ENCODE results near the gene ELK1. TPM values are rescaled to one million over a fixed set of nuclear protein-coding genes. Genes with fewer than 3 reads are reported as not detected.

The ELK1 gene
- total RNA-seq, 1 experiment from 2014 or later = 27.8 TPM

DNA sequence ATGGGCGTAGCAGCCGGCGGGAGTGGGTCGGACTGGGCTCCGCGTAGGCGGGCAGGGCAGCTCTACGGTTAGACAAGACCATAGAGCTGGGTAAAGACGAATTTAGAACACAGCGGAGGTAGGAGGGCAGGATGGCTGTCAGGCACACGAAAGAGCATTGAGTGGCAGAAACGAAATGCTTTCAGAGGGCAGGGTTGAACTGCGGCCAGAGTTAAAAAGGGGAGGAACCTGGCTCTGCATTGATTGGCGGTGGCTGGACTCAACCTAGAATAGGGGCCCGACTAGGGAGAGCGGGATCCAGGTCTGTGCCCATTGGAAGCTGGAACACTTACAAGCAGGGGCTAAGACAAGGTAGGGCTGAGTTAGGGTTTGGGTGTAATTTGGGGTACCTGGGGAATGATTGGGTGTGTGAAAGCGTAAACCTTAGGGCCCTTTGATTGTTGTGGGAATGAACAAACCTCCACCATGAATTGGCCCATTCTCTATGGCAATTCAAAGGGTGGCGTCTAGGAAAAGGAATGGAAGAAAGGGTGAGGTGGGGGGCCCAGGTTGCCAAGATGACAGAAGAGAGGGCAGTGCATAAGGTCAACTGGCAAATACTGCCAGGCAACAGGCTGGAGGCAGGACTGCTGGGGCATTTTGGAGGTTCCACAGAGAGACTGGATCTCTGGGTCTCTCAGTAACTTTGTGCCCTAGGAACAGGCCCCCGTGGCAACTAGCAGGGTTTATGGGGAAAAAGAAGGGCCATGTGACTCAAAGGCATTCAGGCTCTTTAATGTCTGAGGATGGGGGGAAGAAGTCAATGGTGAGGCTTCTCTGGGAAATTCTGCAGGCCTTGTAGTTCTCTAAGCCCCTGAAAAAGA is 911 bp upstream of the ELK1 start:
- Histone ChIP-seq H3K4me2 (ENCODE audit: low read depth, low read length, poor library complexity, severe bottlenecking) (peak overlapping the region; percentile 77), H3K79me2 (ENCODE audit: low read length) (peaks cover 29% of the 10 kb centered on the region), H3K27ac (ENCODE audit: low read length) (0 out of 2 replicates have a peak overlapping the region, but pooled peaks have one; percentile 17), H3K4me3 (ENCODE audit: low read length) (peak overlapping the region; percentile 66), H4K20me1 (ENCODE audit: insufficient read depth, low read depth, low read length) (no peaks in the 10 kb centered on the region), H3K36me3 (ENCODE audit: insufficient read depth, low read length) (peaks cover 4% of the 10 kb centered on the region; the same call in 1 of the 2 replicates), H3K27me3 (ENCODE audit: low read length) (no peaks in the 10 kb centered on the region), H3K9me2 (replicated peaks; ENCODE audit: insufficient read depth, low read length) (no peaks in the 10 kb centered on the region), H3K9me3 (ENCODE audit: low read length) (no peaks in the 10 kb centered on the region), H3K4me1 (ENCODE audit: low read length) (peaks cover 25% of the 10 kb centered on the region), H3K9ac (ENCODE audit: low read length) (peak overlapping the region; percentile 68), H2AFZ (ENCODE audit: low read length) (no peak overlapping the region)
- DNase-seq = no peak

GRCh38 chrX:47649781-47650163 is 591 bp downstream of the ELK1 start:
- H3K4me2 ChIP-seq (ENCODE audit: low read depth, low read length, poor library complexity, severe bottlenecking) = peak overlapping the region; percentile 78
- no peaks in the 10 kb centered on the region for H3K9me2 ChIP-seq (replicated peaks; ENCODE audit: insufficient read depth, low read length)
- H3K4me1 ChIP-seq (ENCODE audit: low read length) = peaks cover 25% of the 10 kb centered on the region
- no peaks in the 10 kb centered on the region for H3K9me3 ChIP-seq (ENCODE audit: low read length)
- peaks cover 4% of the 10 kb centered on the region; the same call in 1 of the 2 replicates for H3K36me3 ChIP-seq (ENCODE audit: insufficient read depth, low read length)
- H4K20me1 ChIP-seq (ENCODE audit: insufficient read depth, low read depth, low read length) = no peaks in the 10 kb centered on the region
- H3K79me2 ChIP-seq (ENCODE audit: low read length) = peaks cover 33% of the 10 kb centered on the region
- H3K27ac ChIP-seq (ENCODE audit: low read length) = no peak overlapping the region
- H3K27me3 ChIP-seq (ENCODE audit: low read length) = no peaks in the 10 kb centered on the region
- no peak overlapping the region for H2AFZ ChIP-seq (ENCODE audit: low read length)
- H3K4me3 ChIP-seq (ENCODE audit: low read length) = peak overlapping the region; percentile 73
- H3K9ac ChIP-seq (ENCODE audit: low read length) = peak overlapping the region; percentile 74
- no peak for DNase-seq

- Histone ChIP-seq H3K9me2 (replicated peaks; ENCODE audit: insufficient read depth, low read length) (no peaks in the 10 kb centered on the region), H2AFZ (ENCODE audit: low read length) (no peak overlapping the region), H3K9me3 (ENCODE audit: low read length) (no peaks in the 10 kb centered on the region), H4K20me1 (ENCODE audit: insufficient read depth, low read depth, low read length) (no peaks in the 10 kb centered on the region), H3K9ac (ENCODE audit: low read length) (peak overlapping the region; percentile 74), H3K79me2 (ENCODE audit: low read length) (peaks cover 33% of the 10 kb centered on the region), H3K27me3 (ENCODE audit: low read length) (no peaks in the 10 kb centered on the region), H3K4me3 (ENCODE audit: low read length) (peak overlapping the region; percentile 69), H3K4me1 (ENCODE audit: low read length) (peaks cover 25% of the 10 kb centered on the region), H3K36me3 (ENCODE audit: insufficient read depth, low read length) (peaks cover 4% of the 10 kb centered on the region; the same call in 1 of the 2 replicates), H3K27ac (ENCODE audit: low read length) (no peak overlapping the region), H3K4me2 (ENCODE audit: low read depth, low read length, poor library complexity, severe bottlenecking) (peak overlapping the region; percentile 78)
- no peak for DNase-seq
Measured at GRCh38 chrX:47649271-47649670, 1.1 kb downstream of the ELK1 start.

DNA sequence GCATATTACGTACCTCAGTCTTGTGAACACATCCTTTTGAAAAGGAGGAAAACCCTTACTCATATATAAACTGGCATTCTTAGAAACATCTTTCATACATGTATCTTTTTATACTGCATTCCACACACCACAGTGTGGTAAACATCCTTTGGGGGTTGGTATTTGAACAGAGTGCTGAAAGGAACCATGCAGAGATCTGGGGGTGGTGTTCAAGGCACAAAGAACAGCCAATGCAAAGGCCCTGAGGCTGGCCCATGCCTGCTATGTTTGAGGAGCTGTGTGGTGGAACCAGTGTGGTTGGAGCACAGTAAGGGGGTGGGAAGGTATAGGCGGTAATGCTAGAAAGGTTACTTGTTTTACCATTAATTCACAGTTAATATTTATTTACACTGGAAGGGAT is 2.0 kb downstream of the ELK1 start:
- Histone ChIP-seq H3K4me2 (ENCODE audit: low read depth, low read length, poor library complexity, severe bottlenecking) (peak overlapping the region; percentile 78), H3K9ac (ENCODE audit: low read length) (peak overlapping the region; percentile 74; the same call in 1 of the 2 replicates), H3K27ac (ENCODE audit: low read length) (no peak overlapping the region)

GRCh38 chrX:47646636-47647035 is 3.7 kb downstream of the ELK1 start:
- Histone ChIP-seq H3K79me2 (ENCODE audit: low read length) (peaks cover 48% of the 10 kb centered on the region), H3K9me3 (ENCODE audit: low read length) (no peaks in the 10 kb centered on the region), H3K4me1 (ENCODE audit: low read length) (peaks cover 19% of the 10 kb centered on the region), H2AFZ (ENCODE audit: low read length) (no peak overlapping the region), H3K4me2 (ENCODE audit: low read depth, low read length, poor library complexity, severe bottlenecking) (no peak overlapping the region), H3K36me3 (ENCODE audit: insufficient read depth, low read length) (peaks cover 5% of the 10 kb centered on the region; the same call in 1 of the 2 replicates), H3K9me2 (replicated peaks; ENCODE audit: insufficient read depth, low read length) (no peaks in the 10 kb centered on the region), H4K20me1 (ENCODE audit: insufficient read depth, low read depth, low read length) (0 out of 2 replicates have a peak, but pooled peaks cover 4% of the 10 kb centered on the region), H3K9ac (ENCODE audit: low read length) (no peak overlapping the region), H3K27ac (ENCODE audit: low read length) (no peak overlapping the region), H3K27me3 (ENCODE audit: low read length) (no peaks in the 10 kb centered on the region), H3K4me3 (ENCODE audit: low read length) (no peak overlapping the region)
- DNase-seq = no peak

More for the DNA sequence above, 2.0 kb downstream of the ELK1 start:
- H3K4me3 ChIP-seq (ENCODE audit: low read length) = peak overlapping the region; percentile 69; the same call in 1 of the 2 replicates
- no peaks in the 10 kb centered on the region for H3K27me3 ChIP-seq (ENCODE audit: low read length)
- no peaks in the 10 kb centered on the region for H3K9me3 ChIP-seq (ENCODE audit: low read length)
- H3K79me2 ChIP-seq (ENCODE audit: low read length) = peaks cover 42% of the 10 kb centered on the region
- peaks cover 25% of the 10 kb centered on the region for H3K4me1 ChIP-seq (ENCODE audit: low read length)
- no peak overlapping the region for H2AFZ ChIP-seq (ENCODE audit: low read length)
- DNase-seq = no peak
- H3K9me2 ChIP-seq (replicated peaks; ENCODE audit: insufficient read depth, low read length) = no peaks in the 10 kb centered on the region
- peaks cover 4% of the 10 kb centered on the region; the same call in 1 of the 2 replicates for H3K36me3 ChIP-seq (ENCODE audit: insufficient read depth, low read length)
- H4K20me1 ChIP-seq (ENCODE audit: insufficient read depth, low read depth, low read length) = 0 out of 2 replicates have a peak, but pooled peaks cover 4% of the 10 kb centered on the region

DNA sequence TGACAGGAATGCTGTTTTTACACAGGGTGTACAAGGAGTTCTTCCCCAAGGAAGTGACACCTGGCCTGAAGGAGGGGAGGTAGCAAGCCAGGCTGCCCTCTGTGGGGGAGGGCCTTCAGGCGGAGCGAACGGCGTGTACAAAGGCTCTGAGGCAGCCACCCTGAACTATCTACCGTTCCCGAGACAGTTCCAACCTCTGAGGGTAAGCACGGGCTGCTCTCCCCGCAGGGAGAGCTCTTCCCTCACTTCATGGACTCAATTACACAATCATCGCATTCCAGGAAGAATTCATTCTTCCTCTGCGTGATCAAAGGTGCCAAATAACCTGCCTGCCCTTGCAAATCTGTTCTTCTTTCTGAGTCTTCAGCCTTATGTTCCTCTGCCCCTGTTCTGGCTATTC is 4.8 kb downstream of the ELK1 start:
- Histone ChIP-seq H3K27ac (ENCODE audit: low read length) (no peak overlapping the region), H3K9ac (ENCODE audit: low read length) (no peak overlapping the region), H3K4me2 (ENCODE audit: low read depth, low read length, poor library complexity, severe bottlenecking) (no peak overlapping the region), H2AFZ (ENCODE audit: low read length) (no peak overlapping the region), H3K36me3 (ENCODE audit: insufficient read depth, low read length) (peaks cover 10% of the 10 kb centered on the region; the same call in 1 of the 2 replicates), H3K9me3 (ENCODE audit: low read length) (no peaks in the 10 kb centered on the region), H3K4me3 (ENCODE audit: low read length) (no peak overlapping the region), H3K79me2 (ENCODE audit: low read length) (peaks cover 48% of the 10 kb centered on the region), H3K27me3 (ENCODE audit: low read length) (no peaks in the 10 kb centered on the region), H3K4me1 (ENCODE audit: low read length) (peaks cover 12% of the 10 kb centered on the region), H4K20me1 (ENCODE audit: insufficient read depth, low read depth, low read length) (0 out of 2 replicates have a peak, but pooled peaks cover 4% of the 10 kb centered on the region), H3K9me2 (replicated peaks; ENCODE audit: insufficient read depth, low read length) (no peaks in the 10 kb centered on the region)
- no peak for DNase-seq

GRCh38 chrX:47644557-47645091 is 5.7 kb downstream of the ELK1 start:
- DNase-seq = peak; percentile 81
- no peak overlapping the region for H3K4me3 ChIP-seq (ENCODE audit: low read length)
- 0 out of 2 replicates have a peak, but pooled peaks cover 4% of the 10 kb centered on the region for H4K20me1 ChIP-seq (ENCODE audit: insufficient read depth, low read depth, low read length)

DNA sequence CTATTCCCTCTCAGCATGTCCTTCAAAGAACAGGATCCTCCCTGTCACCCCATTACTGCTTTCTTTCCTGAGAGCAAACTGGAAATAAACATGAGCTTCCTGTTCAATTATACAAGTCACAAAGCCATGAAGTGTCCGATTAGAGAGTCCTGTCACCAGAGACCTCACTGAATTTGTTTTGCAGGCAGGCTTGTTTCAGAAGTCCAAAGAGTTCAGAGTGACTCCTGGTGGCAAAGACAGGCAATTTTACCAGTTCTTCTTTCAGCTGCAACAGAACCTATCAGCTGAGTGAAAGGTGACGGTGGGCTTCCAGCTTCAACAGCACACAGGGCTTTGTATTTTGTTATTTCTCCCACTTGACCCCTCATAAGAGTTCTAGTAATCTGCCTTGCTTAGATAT is 6.4 kb downstream of the ELK1 start:
- Histone ChIP-seq H3K9me2 (replicated peaks; ENCODE audit: insufficient read depth, low read length) (no peaks in the 10 kb centered on the region), H4K20me1 (ENCODE audit: insufficient read depth, low read depth, low read length) (0 out of 2 replicates have a peak, but pooled peaks cover 4% of the 10 kb centered on the region), H3K4me1 (ENCODE audit: low read length) (peaks cover 7% of the 10 kb centered on the region), H3K4me3 (ENCODE audit: low read length) (no peak overlapping the region), H3K4me2 (ENCODE audit: low read depth, low read length, poor library complexity, severe bottlenecking) (no peak overlapping the region), H3K9me3 (ENCODE audit: low read length) (no peaks in the 10 kb centered on the region), H3K27me3 (ENCODE audit: low read length) (no peaks in the 10 kb centered on the region), H2AFZ (ENCODE audit: low read length) (no peak overlapping the region), H3K9ac (ENCODE audit: low read length) (no peak overlapping the region), H3K79me2 (ENCODE audit: low read length) (peaks cover 36% of the 10 kb centered on the region), H3K27ac (ENCODE audit: low read length) (no peak overlapping the region), H3K36me3 (ENCODE audit: insufficient read depth, low read length) (peaks cover 10% of the 10 kb centered on the region; the same call in 1 of the 2 replicates)
- peak; percentile 55 for DNase-seq

More at GRCh38 chrX:47644557-47645091, 5.7 kb downstream of the ELK1 start:
- Histone ChIP-seq H3K9me2 (replicated peaks; ENCODE audit: insufficient read depth, low read length) (no peaks in the 10 kb centered on the region), H3K27ac (ENCODE audit: low read length) (no peak overlapping the region), H3K36me3 (ENCODE audit: insufficient read depth, low read length) (peaks cover 10% of the 10 kb centered on the region; the same call in 1 of the 2 replicates), H3K4me1 (ENCODE audit: low read length) (peaks cover 12% of the 10 kb centered on the region), H3K4me2 (ENCODE audit: low read depth, low read length, poor library complexity, severe bottlenecking) (no peak overlapping the region), H2AFZ (ENCODE audit: low read length) (no peak overlapping the region), H3K9ac (ENCODE audit: low read length) (no peak overlapping the region), H3K27me3 (ENCODE audit: low read length) (no peaks in the 10 kb centered on the region), H3K9me3 (ENCODE audit: low read length) (no peaks in the 10 kb centered on the region), H3K79me2 (ENCODE audit: low read length) (peaks cover 43% of the 10 kb centered on the region)
